ENCODE results near the gene KRT1.

- TF ChIP-seq CTCF (IDR thresholded peaks at IDR 0.05; ENCODE audit: insufficient read depth, low read length) (no peak), SPI1 (IDR thresholded peaks at IDR 0.05; ENCODE audit: borderline replicate concordance, low read depth) (no peak)
These were observed 35.9 kb upstream of the KRT1 start for GRCh38 chr12:52716061-52716460.

Data from HL-60 (cell line).